HG03460 (cell line): ENCODE results near the gene SNCAIP.
A peak's percentile ranks its signal among the peaks of the same experiment; 100 is the strongest.

Source experiments
- ATAC-seq: cut with Tn5 transposase; IDR thresholded peaks from one replicate; pipeline ENCODE4 v1.9.1; 2021; ENCODE audit not compliant: unreplicated experiment

SNCAIP gene

DNA sequence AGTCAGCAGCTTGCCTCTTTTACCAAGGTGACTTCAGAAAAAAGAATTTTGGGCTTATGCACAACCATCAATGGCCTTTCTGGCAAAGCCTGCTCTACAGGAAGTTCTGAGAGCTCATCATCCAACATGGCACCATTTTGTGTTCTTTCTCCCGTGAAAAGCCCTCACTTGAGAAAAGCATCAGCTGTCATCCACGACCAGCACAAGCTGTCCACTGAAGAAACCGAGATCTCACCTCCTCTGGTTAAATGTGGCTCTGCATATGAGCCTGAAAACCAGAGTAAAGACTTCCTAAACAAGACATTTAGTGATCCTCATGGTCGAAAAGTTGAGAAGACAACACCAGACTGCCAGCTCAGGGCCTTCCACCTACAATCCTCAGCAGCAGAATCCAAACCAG, 111.2 kb downstream of the SNCAIP start:
- ATAC-seq = no peak

DNA sequence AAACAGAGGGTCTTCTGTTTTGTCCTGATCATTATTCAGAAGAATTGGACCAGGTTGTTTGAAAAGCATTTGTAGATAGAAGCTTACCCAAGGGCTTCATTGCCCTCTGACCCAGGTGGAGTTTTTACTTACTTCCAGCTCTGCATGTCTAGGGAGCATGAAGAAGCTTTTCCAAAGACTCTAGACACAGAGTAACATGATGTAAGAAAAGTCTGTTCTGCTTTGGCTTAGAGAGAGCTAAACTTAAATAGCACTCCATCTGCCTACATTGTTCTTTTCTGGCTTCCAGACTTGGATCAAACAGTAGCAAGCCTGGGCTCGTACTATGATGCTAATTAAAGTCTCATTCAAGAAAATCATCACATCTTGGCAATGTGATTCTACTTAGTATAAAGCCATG, 112.1 kb downstream of the SNCAIP start:
- no peak for ATAC-seq

DNA sequence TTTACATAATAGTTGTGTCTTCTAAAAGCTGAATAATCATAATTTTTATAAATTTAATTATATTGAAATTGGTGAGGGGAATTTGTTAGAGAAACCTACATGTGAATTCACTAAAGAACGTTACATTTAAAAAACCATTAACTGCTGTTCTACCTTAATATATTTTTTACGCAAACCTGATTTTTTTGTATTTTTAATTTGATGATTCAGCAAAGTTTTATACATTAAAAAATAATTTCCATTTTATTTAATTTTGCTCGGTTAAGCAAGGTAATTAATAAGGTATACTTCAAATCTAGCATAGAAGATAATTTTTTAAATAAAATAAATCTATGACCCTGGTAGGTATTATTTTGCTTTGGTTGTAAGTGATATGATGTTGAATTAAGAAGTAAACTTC, 114.3 kb downstream of the SNCAIP start:
- ATAC-seq = no peak

DNA sequence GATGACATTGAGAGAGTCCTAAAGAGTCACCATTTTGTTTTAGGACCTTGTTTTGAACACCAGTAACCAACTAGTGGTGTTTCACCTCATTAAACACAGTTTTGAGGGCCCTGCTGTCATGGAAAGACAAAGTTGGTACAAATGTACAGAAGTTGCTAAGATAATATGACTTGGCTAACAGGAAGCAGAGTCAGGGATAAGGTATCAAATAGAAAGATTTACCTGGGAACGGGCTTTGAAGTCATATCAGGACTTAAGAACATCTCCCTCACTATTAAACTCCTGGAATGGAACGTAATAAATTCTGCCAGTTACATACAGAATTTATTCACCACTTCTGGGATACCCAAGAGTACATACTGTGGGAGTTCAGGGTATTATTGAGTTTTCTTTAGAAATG, 115.6 kb downstream of the SNCAIP start:
- ATAC-seq = no peak

DNA sequence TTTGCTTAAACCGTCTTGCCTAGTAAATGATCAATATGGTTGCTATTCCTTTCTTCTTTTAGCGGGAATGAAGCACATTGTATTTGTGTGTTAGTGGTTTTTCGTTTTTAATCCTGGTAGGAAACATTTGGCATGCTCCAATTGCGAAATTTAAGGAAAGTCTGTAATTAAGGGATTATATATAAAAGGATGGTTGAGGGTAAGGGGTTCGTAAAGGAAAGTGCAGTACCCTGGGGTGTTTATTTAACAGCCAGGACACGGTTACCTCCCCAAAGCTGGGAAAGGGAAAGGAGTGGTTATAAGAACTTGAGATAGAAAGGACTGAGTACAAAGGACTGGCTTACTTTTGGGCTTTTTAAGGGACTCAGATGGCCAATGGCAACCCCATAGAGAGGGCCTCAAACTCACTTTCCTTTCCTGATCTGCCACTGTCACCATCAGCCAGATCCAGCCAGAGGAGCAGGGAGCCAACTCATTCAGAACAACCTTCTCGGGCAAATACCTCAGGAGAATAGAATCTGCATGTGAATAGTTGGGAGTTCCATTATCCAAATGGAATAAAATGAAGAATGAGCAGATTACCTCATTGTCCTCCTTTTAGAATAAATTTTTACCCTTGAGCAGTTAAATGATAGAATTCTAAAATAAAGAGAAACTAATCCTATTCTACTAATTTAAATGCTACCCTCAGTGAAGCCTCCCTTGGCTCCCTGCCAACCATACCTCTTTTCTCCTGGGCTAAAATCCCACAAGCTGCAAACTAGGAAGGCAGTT, 117.7 kb downstream of the SNCAIP start:
- no peak for ATAC-seq

DNA sequence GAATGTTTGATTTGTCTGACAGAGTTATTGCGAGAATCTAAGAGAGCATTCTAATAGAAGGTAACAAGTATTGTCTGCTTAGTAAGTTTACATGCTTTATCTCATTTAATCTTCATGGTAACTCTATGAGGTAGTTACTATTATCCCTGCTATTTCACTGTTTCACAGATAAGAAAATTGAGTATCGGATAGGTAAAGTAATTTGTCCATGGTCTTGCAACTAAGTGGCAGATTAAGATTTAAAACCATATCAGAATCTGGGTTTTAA, 118.2 kb downstream of the SNCAIP start:
- no peak for ATAC-seq

DNA sequence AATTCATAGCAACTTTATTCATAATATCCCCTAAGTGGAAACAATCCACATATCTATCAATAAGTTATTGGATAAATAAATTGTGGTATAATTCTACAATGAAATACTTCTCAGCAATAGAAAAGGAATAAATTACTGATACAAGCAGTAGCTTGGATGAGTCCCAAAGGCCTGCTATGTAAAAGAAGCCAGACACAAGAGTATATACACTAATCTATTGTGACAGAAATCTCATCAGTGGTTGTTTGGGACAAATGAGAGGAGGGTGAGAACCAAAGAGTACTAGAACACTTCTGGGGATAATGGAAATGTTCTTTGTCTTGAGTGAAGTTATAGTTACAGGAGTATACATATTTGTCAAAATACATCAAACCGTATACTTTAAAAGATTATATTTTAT, 119.3 kb downstream of the SNCAIP start:
- no peak for ATAC-seq

DNA sequence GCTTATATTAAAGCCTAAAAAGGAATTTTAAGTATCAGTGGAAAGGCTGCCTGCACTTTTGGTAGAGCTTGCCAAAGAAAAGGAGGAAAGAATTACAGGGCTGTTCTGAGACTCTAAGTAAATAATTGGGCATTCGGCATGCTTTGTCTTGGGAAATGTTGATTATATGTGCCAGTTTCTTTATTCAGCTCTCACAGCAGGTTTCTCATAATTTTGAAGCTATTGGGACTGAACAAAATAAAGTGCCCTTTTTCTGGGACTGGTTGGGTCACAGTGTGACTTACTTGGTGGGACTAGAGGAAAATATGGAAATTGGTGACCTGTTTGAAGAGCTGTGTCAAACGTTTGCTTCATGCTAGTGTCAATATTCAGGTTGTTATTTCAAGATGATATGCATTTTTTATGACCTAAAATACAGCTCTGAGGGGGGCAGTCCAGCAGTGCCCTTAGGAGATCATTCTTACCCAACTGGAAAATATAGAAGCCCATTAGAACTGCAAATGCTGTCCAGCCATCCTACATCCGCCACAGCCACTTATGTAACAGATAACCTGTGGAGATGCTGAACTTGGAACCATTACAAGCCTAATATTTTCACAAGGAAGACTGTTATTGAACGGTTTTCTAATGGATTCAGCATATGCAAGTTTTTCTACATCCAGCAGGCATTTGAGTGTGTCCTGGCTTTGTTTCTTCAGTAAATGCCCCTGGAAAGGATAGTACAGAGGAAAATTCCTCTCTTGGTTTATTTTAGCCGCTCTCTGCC, 122.4 kb downstream of the SNCAIP start:
- no peak for ATAC-seq

DNA sequence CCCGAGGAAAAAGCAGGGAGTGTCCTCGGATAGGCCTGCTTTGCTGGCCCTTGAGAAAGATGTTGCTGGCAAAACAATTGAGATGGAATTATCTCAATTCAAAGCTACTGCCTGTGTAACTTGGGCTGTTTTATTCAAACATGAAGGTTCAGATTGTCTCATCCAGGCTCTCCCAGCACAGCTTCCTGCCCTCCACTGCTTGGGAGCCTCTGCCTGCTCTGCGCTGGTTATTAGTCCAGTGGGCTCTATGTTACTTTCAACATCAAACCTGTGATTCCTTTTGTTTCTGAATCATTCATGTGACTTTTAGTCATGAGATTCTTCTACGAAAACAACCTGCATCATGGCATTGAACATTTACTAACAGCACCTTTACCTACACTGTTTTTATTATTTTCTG, 123.2 kb downstream of the SNCAIP start:
- no peak for ATAC-seq

DNA sequence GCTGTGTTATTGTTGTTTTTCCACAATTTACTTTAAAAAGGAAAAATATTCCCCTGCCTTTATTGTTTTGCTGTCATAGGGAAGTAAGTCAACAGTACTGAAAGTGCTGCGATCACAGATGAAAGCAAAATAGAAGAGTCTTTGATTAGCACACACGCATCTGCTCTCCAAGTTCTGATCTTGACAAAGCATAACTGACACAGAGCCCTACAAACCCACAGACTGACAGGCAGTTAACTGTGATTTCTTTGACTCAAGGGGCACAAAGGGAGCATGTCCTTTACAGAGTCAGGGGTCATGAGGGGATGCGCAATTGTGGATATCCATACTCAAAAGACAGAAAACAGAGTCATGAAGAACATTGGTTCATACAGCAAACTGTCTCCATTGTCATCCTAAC, 123.7 kb downstream of the SNCAIP start:
- ATAC-seq = no peak

DNA sequence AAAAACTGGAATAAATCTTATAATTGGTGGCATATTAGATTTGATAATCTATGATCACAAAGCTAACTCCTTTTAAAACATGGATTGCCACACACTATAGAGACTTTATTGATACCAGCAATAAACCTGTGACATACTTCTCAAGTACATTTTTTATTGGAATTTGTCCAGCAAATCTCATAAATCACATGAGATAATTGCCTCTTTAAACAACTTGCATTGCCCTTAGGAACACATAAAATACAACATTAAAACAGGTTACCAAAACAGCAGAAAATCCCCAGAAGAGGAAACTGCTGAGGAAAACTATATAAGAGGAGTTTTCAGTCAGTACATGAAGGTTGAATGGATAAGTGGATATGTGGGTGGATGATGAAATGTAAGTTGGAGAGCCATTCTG, 124.6 kb downstream of the SNCAIP start:
- ATAC-seq = no peak

DNA sequence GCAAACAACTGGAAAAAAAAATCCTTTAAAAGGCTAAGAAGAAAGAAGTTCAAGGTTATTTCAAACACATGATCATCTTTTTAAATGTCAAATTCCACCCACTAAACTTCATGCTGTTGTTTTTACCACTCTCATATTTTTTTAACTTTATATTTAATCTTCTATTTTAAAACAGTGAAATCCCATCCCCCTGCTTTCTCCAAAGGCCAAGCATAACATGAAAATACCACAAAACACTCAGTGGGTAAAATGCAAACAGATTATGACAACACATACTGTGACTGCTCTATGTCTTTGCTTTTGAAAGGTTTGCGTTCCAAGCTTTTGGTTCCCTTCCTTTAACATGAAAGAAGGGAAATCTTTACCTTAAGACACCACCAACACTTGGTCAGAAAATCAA, 127.6 kb downstream of the SNCAIP start:
- no peak for ATAC-seq

DNA sequence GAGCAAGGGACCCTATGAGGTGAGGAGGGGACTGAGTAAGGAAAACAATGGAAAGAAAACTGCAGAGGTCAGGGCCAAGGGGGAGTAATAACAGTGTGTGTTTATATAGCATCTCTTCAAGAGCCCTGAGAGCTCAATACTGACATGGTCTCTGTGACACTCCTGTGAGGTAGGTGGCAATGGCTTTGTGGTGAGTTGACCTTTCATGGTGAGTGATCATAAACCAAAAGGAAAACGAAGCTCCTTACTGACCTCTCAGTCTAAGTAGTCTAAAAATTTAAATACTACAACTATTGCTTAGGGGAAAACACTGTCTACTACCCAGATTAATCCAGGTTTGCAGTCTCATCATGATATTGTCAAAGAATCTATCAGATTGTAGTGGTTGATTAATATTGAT, 130.9 kb downstream of the SNCAIP start:
- no peak for ATAC-seq

DNA sequence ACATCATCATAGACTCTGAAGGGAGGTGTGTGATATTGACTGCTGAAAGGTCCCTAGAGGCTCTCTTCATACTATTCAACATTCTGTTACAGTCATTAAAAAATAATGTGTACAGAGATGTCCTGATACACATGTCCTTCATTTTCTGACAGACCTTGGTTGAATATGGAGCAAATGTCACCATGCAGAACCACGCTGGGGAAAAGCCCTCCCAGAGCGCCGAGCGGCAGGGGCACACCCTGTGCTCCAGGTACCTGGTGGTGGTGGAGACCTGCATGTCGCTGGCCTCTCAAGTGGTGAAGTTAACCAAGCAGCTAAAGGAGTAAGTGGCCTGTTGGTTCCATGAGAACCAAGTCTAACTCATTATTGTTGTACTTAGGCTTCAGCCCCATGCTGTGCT, 132.4 kb downstream of the SNCAIP start:
- ATAC-seq = no peak

DNA sequence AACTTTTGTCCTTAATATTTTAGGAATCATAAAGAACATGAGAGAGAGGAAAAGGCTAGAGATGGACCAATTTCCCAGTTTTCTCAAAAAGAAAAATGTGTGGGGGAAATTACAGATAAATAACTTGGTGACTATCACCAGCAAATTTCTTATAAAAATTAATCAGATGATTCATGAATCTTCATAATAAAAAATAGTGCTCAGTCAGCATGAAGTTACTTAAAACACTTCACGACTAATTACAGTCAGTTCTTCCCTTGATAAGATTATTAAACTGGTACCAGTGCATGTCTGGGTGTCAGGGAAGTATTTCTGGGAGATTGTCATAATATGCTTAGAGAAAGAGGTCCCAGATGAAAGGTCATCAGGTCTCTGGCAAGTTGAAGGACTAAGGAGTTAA, 133.0 kb downstream of the SNCAIP start:
- no peak for ATAC-seq

DNA sequence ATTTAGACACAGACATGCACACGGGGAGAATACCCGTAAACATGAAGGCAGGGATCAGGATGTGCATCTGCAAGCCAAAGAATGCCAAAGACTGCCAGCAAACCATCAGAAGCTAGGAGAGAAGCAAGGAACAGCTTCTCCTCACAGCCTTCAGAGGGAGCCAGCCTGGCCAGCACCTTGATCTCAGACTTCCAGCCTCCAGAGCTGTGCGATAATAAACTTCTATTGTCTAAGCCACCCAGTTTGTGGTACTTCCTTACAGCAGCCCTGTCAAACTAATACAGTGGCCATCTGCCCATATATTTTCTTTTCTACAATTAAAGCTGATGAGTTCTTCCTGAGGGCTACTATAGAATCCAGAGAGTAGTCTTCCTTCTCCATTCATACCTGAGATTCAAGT, 135.0 kb downstream of the SNCAIP start:
- no peak for ATAC-seq

DNA sequence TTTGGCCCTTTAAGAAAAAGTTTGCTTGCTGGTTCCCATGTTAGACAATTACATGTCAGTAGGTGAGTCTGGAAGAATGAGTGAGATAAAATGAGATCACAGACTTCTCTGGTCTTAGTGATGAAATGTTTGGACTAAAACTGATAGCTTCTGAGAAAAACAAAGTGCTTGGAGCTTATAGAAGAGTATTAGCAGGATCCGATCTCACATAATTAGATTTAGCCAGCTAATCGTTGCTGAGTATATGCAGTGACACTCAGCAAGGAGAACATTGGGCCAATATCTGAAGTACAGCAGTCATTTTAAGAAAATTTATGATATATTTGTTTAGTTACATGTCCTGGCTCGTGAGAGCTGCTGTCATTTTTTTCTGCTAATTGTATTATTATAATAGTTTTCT, 135.8 kb downstream of the SNCAIP start:
- no peak for ATAC-seq

DNA sequence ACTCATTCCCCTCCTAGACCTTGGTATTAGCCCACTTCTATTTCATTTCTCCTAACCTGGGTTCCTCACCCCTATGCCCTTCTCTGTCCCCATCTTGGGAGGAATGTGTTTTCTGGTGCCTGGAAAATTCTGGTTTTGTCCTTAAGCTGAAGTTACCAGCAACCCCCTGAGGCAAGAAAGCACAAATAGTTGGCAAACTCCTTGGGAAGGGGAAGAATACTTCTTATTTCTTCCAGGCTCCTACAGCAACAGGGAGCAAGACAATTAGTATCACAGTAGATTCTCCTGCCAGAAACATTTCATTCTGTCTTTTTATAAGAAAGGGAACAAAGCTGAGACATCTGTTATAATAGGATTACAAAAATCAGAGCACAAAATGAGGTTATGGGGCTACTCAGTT, 142.5 kb downstream of the SNCAIP start:
- ATAC-seq = no peak

DNA sequence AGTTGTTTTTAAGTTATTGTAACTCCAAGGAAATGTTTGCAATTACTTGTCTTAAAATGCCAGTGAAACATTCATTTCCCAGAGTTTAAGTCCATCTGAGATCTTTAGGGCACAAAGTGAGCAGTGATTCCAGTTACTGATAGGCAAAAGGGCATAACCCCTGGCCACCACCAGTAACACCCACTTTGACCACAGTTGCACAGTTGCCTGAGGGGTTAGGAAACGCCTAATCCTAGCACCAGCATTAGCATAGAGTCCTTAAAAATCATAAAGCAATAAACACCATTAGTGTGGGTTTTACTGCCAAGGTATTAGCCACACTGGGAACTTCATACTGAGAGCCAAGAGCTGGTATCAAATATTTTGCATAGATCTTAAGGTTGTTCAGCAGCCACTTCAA, 143.9 kb downstream of the SNCAIP start:
- ATAC-seq = no peak

DNA sequence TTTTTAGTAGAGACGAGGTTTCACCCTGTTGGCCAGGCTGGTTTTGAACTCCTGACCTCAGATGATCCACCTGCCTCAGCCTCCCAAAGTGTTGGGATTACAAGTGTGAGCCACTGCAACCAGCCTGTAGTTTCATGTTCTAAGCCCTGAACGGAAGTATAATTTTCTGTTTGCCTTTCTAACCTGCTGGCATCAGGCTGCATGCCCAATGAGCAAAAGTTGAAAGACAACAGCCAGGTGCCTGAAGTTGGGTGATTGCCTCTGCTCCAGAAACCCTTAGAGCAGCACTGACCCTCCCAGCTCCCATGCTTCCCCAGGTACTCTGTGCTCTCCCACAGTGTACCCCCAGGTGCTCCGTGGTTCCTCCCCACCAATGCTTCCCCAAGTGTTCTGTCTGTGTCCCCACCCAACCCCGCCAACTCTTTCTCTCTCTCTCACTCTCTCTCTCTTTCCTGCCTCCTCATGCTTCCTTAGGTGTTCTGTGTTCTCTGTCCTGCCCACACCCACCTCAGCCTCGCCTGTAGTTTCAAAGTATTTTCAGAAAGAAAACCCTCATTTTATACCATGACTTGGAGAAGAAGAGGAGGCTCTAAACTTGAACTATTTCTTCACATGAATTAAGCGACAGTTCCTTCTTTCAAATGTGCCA, 145.3 kb downstream of the SNCAIP start:
- ATAC-seq = no peak

DNA sequence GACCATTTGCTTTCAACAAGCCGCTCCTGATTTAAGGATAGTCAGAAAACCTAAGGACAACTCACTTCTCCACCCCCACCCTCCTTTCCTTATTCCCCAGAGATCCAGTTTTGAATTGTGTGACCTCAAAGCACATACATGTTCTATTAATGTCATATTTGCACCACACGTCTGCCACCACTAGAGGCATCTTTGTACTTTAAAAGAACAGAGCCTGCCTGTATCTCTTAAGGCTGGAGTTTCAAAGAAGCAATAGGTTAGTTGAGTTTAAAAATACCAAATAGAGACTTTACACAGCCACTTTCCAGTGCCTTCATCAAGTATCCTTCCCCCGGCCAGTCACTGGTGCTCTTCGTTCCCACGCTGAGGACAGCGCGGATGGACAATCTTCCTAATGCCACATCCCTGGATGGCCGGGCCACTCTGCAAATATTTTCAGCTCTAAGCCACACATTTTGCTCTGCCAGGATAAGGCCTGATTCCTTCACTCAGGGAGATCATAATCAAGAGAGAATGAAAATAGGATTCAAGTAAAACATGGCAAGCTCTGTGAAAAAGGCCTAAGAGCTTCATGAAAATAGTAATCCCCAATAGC, 146.3 kb downstream of the SNCAIP start:
- ATAC-seq = peak; percentile 78

DNA sequence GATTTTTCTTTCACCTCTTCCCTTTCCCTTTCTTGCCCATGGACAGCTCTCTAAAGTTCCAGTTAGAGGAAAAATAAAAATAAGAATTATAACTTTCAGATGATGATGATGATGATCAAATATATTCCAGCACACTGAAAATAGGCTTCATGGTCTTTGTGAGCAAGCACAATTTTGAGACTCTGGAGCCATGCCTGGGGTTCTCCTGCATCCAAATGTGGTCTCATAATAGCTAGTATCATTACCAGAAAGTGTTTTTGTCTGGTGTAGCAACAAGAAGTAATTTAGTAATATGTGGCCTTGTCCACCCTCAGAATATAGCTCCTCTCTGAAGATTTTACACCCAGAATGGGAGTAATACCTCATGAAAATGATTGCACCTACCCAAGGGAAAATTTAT, 150.4 kb downstream of the SNCAIP start:
- ATAC-seq = no peak
